OCI-LY3 (cell line): ENCODE data around the gene SUMO4.

Experiments
- EZH2phosphoT487 ChIP-seq: fragments of 200-600 bp; shearing (Covaris generic); IDR thresholded peaks from 2 replicates; pipeline ENCODE4 v1.6.1; 2018; ENCODE audit warnings: antibody characterized with exemption, mixed run types, low read depth
- TF ChIP-seq, protein P1 (sequence below): fragments of 200-600, 300-600 bp; sonication (generic); IDR thresholded peaks from 2 replicates; pipeline ENCODE4 v1.5.1; 2014; ENCODE audit warnings: antibody characterized with exemption, low read length, low read depth

DNA sequence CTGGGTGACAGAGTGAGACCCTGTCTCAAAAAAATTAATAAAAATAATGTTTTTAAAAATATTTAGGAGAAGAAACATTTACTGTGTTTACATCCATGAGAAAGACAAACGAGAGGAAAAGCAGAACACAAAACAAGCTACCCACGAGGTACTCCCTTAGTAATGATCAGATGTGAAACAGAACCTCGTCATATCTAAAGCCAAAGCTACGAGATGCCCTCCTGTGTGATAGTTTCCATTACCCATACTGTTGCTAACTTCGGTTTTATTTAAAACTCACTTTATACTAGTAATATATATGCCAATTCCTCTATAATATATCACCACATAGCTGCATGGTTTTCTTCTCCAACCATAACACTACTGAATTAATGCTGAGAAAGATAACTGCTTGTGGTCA is 21.1 kb downstream of the SUMO4 start:
- TF ChIP-seq, protein P1, sequence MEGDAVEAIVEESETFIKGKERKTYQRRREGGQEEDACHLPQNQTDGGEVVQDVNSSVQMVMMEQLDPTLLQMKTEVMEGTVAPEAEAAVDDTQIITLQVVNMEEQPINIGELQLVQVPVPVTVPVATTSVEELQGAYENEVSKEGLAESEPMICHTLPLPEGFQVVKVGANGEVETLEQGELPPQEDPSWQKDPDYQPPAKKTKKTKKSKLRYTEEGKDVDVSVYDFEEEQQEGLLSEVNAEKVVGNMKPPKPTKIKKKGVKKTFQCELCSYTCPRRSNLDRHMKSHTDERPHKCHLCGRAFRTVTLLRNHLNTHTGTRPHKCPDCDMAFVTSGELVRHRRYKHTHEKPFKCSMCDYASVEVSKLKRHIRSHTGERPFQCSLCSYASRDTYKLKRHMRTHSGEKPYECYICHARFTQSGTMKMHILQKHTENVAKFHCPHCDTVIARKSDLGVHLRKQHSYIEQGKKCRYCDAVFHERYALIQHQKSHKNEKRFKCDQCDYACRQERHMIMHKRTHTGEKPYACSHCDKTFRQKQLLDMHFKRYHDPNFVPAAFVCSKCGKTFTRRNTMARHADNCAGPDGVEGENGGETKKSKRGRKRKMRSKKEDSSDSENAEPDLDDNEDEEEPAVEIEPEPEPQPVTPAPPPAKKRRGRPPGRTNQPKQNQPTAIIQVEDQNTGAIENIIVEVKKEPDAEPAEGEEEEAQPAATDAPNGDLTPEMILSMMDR: no peak
- TF ChIP-seq EZH2phosphoT487: no peak
